B cell (primary cell): ENCODE data around the gene PFKFB3. TPM values are rescaled to one million over a fixed set of nuclear protein-coding genes. Genes with fewer than 3 reads are reported as not detected.

Experiments
- ATAC-seq: fragments of 200-7000 bp; cut with Tn5 transposase; one replicate; pipeline ENCODE4 v1.10.0; 2021; ENCODE audit warnings: low read depth, mild to moderate bottlenecking, moderate number of reproducible peaks, moderate library complexity
- CTCF ChIA-PET: fragments of 350-600 bp; sonication (Branson Sonifier 250); formaldehyde crosslinking; loops from one replicate; lab custom pipeline; 2021; ENCODE audit warnings: antibody characterized with exemption, inconsistent platforms; lab: Charles Lee
- POLR2A ChIA-PET: fragments of 350-600 bp; sonication (Branson Sonifier 250); formaldehyde crosslinking; loops from one replicate; lab custom pipeline; 2021; ENCODE audit warnings: antibody characterized with exemption; lab: Charles Lee
- DNase-seq: peaks from one replicate; pipeline ENCODE4 v3.0.0; 2013
- H2AFZ ChIP-seq: 2 replicates; pipeline ENCODE4 v1.6.1; 2012; ENCODE audit warnings: mild to moderate bottlenecking, low read depth, low read length; ENCODE audit not compliant: insufficient read depth, poor library complexity, severe bottlenecking
- H3K27ac ChIP-seq, 2 donors: 1 replicate in 1 of 2; 2 replicates in 1 of 2; pipeline ENCODE4 v1.5.1; 2012 to 2013; ENCODE audit warnings: low read length in 2 of 2, mild to moderate bottlenecking in 2 of 2, moderate library complexity in 1 of 2
- H3K27me3 ChIP-seq, 4 experiments: fragments of 200-600 bp in 1 of 4; sonication (generic) in 1 of 4; replicated peaks in 1 of 4; 1 replicate in 2 of 4; 2 replicates in 2 of 4; pipeline versions ENCODE4 v1.6.1 to v1.7.0; 2013 to 2016; ENCODE audit warnings: low read length in 3 of 4, mild to moderate bottlenecking in 2 of 4, mixed read lengths in 1 of 4, moderate library complexity in 1 of 4; ENCODE audit not compliant: insufficient read depth in 4 of 4, control insufficient read depth in 3 of 4; ENCODE audit errors: control extremely low read depth in 1 of 4
- H3K36me3 ChIP-seq, 2 experiments: replicated peaks in 1 of 2; 1 replicate in 1 of 2; 2 replicates in 1 of 2; pipeline versions ENCODE4 v1.6.1 to v1.7.1; 2013; ENCODE audit warnings: low read length in 1 of 2; ENCODE audit not compliant: insufficient read depth in 2 of 2, control insufficient read depth in 1 of 2; ENCODE audit errors: control extremely low read depth in 1 of 2, extremely low read depth in 1 of 2
- H3K4me1 ChIP-seq, 2 donors: fragments of 200-600 bp in 1 of 2; sonication (generic) in 1 of 2; 1 replicate in 1 of 2; 2 replicates in 1 of 2; pipeline versions ENCODE4 v1.5.1 to v1.6.1; 2013 to 2017; ENCODE audit warnings: low read length in 2 of 2; ENCODE audit not compliant: control insufficient read depth in 2 of 2, insufficient read depth in 2 of 2
- H3K4me2 ChIP-seq: replicated peaks from 2 replicates; pipeline ENCODE3; 2012; ENCODE audit warnings: mild to moderate bottlenecking, low read depth, low read length; ENCODE audit not compliant: poor library complexity, severe bottlenecking
- H3K4me3 ChIP-seq, 5 experiments: fragments of 200-600 bp in 1 of 5; sonication (generic) in 1 of 5; 1 replicate in 3 of 5; 2 replicates in 2 of 5; pipeline versions ENCODE4 v1.5.1 to v1.7.0; 2011 to 2016; ENCODE audit warnings: low read length in 4 of 5, mild to moderate bottlenecking in 4 of 5, low read depth in 2 of 5, control low read depth in 1 of 5, moderate library complexity in 1 of 5; ENCODE audit not compliant: insufficient read depth in 1 of 5; ENCODE audit errors: control extremely low read depth in 1 of 5, extremely low read depth in 1 of 5
- H3K79me2 ChIP-seq: fragments of 200-600 bp; sonication (generic); one replicate; pipeline ENCODE4 v1.6.0; 2016; ENCODE audit warnings: low read length; ENCODE audit not compliant: control insufficient read depth, insufficient read depth
- H3K9ac ChIP-seq: fragments of 200-600 bp; sonication (generic); 2 replicates; pipeline ENCODE4 v1.6.1; 2017; ENCODE audit warnings: mild to moderate bottlenecking, low read length, moderate library complexity
- H3K9me3 ChIP-seq, 3 donors: one replicate each; pipeline versions ENCODE4 v1.6.1 to v1.7.1; 2013; ENCODE audit warnings: low read length in 2 of 3; ENCODE audit not compliant: control insufficient read depth in 2 of 3, insufficient read depth in 1 of 3; ENCODE audit errors: control extremely low read depth in 1 of 3
- H4K20me1 ChIP-seq: 2 replicates; pipeline ENCODE4 v1.6.0; 2012; ENCODE audit warnings: mild to moderate bottlenecking, low read length; ENCODE audit not compliant: insufficient read depth, control insufficient read depth, poor library complexity, severe bottlenecking
- H3K27ac Mint-ChIP-seq: one replicate; pipeline ENCODE4 v1.8.0; 2021; ENCODE audit warnings: mixed read lengths
- H3K27me3 Mint-ChIP-seq: one replicate; pipeline ENCODE4 v1.8.0; 2021; ENCODE audit warnings: mixed read lengths
- H3K4me1 Mint-ChIP-seq: one replicate; pipeline ENCODE4 v1.8.0; 2021; ENCODE audit warnings: mixed read lengths
- H3K4me3 Mint-ChIP-seq: one replicate; pipeline ENCODE4 v1.8.0; 2021; ENCODE audit warnings: mixed read lengths
- H3K9me3 Mint-ChIP-seq: one replicate; pipeline ENCODE4 v1.8.0; 2022; ENCODE audit warnings: mixed read lengths; ENCODE audit not compliant: insufficient read depth
- CTCF ChIP-seq: fragments of 200-600 bp; IDR thresholded peaks from one replicate; pipeline ENCODE4 v1.8.0; 2022; ENCODE audit warnings: antibody characterized with exemption, mild to moderate bottlenecking
- EZH2 ChIP-seq: IDR thresholded peaks from 2 replicates; pipeline ENCODE4 v1.6.1; 2012; ENCODE audit warnings: borderline replicate concordance, low read depth, mild to moderate bottlenecking, moderate library complexity, low read length; ENCODE audit not compliant: insufficient read depth, poor library complexity, severe bottlenecking
- WGBS: methylation state at CpG from one replicate; pipeline ENCODE4 v1.1.5; 2013; ENCODE audit warnings: missing lambda C conversion rate; ENCODE audit not compliant: insufficient coverage; 5-methylcytosine and 5-hydroxymethylcytosine counted together
- intact Hi-C: fragments of 100-400 bp; cut with micrococcal nuclease; formaldehyde crosslinking; loops from one replicate; pipeline ENCODE4 v1.10.0; 2022
- polyA plus RNA-seq: library from polyadenylated mRNA; depleted of rRNA; stranded (reverse); fragments of >200 nt; gene quantifications from 2 replicates; pipeline ENCODE4 v1.2.3, GENCODE V29; 2012
- total RNA-seq, 2 donors: library from RNA; stranded (reverse); fragments of 120-200 nt in 1 of 2; gene quantifications; 1 replicate in 1 of 2; 2 replicates in 1 of 2; pipeline versions ENCODE4 v1.2.3 to v1.2.4, GENCODE V29; 2013 to 2022

The PFKFB3 gene
- total and polyA plus RNA-seq, 2 donors (not counting 1 experiment from before 2014, with no cell fraction given): 13.2 to 239 TPM

DNA sequence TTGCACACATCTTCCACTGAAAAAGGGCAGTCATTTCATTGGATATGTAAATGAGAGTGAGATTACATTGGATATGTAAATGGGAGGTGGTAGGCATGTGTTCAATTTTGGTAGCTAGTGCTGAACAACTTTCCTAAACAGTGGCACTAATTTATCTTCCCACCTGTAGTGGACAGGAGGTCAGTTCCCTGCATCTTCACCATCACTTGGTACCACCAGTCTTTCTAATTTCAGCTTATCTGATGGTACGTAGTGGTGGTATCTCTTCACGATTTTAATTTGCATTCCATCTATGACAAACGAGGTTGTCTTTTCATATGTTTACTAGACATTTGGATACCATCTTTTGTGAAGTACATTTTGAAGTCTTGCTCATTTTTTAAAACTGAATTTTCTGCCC, 58.1 kb downstream of the PFKFB3 start:
- no peak overlapping the region for H3K4me2 ChIP-seq
- CTCF ChIA-PET: interaction anchor here (1.1 kb wide), 2 partner anchors 141 to 145 kb away, joined by 3 to 5 read pairs; no protein-coding TSS in a partner anchor
- no peaks in the 10 kb centered on the region for H3K79me2 ChIP-seq
- no peak overlapping the region for H2AFZ ChIP-seq
- H3K4me1 Mint-ChIP-seq: peaks cover 3% of the 10 kb centered on the region
- no peak for ATAC-seq
- no peak overlapping the region for H3K27ac Mint-ChIP-seq
- H3K9me3 ChIP-seq: peaks cover 0 to 9% (median 0%) of the 10 kb centered on the region in 3 donors
- DNase-seq: no peak
- H3K27me3 ChIP-seq: no peaks in the 10 kb centered on the region
- TF ChIP-seq CTCF: no peak
- no peak for TF ChIP-seq EZH2
- no peak overlapping the region for H3K27ac ChIP-seq
- no peaks in the 10 kb centered on the region for H4K20me1 ChIP-seq
- no peak overlapping the region for H3K4me3 ChIP-seq
- peaks cover 8% of the 10 kb centered on the region for H3K9me3 Mint-ChIP-seq
- no peak overlapping the region for H3K9ac ChIP-seq
- WGBS: no CpG with 5 or more reads among the region's 3 CpGs
- no peaks in the 10 kb centered on the region for H3K36me3 ChIP-seq
- no peaks in the 10 kb centered on the region for H3K4me1 ChIP-seq
- H3K4me3 Mint-ChIP-seq: no peak overlapping the region
- intact Hi-C loops: no loop called here
- POLR2A ChIA-PET: no interaction called here
- H3K27me3 Mint-ChIP-seq: no peaks in the 10 kb centered on the region

- 95% methylated on average over 3 of the region's 6 CpGs for WGBS
- POLR2A ChIA-PET: interaction anchor here (0.6 to 1.3 kb wide), 2 partner anchors 24 to 32 kb away, joined by 3 to 4 read pairs; no protein-coding TSS in a partner anchor
- Histone ChIP-seq H3K4me1 (peaks cover 7 to 17% of the 10 kb centered on the region in 2 donors), H2AFZ (no peak overlapping the region), H3K27me3 (peaks cover 0 to 5% (median 0%) of the 10 kb centered on the region in 4 experiments), H3K9me3 (no peaks in the 10 kb centered on the region), H3K27ac (no peak overlapping the region), H3K4me2 (no peak overlapping the region), H3K79me2 (no peaks in the 10 kb centered on the region), H3K36me3 (no peaks in the 10 kb centered on the region), H4K20me1 (no peaks in the 10 kb centered on the region), H3K9ac (no peak overlapping the region), H3K4me3 (no peak overlapping the region)
- Mint-ChIP-seq H3K9me3 (no peaks in the 10 kb centered on the region), H3K27ac (no peak overlapping the region), H3K4me3 (no peak overlapping the region), H3K27me3 (no peaks in the 10 kb centered on the region), H3K4me1 (peaks cover 33% of the 10 kb centered on the region)
- DNase-seq: no peak
- CTCF ChIA-PET: interaction anchor here (1.4 kb wide), 1 partner anchor 134 kb away, joined by 5 read pairs; no protein-coding TSS in a partner anchor
- intact Hi-C loops: no loop called here
- TF ChIP-seq EZH2 (no peak), CTCF (no peak)
- no peak for ATAC-seq
These were observed 65.2 kb downstream of the PFKFB3 start for GRCh38 chr10:6267941-6268340.
